Measurements from ENCODE around the gene ANKMY1.

Gene ANKMY1

GRCh38 chr2:240586198-240586918 is 28.6 kb upstream of the ANKMY1 start, which contains the start of gene CAPN10:
CAPN10 (plus strand) TSS chr2:240586734; CDS start chr2:240586912, 178 bp downstream.
- under 1% methylated on average over 88 of the region's 88 CpGs for whole genome bisulfite sequencing
- no peaks in the 10 kb centered on the region for H3K9me3 ChIP-seq (ENCODE audit: insufficient read depth, low read depth, low read length)
- H3K27ac ChIP-seq (ENCODE audit: low read depth, low read length): peak within 1 kb of the TSS; percentile 87
- peaks cover 13% of the 10 kb centered on the region for H3K4me1 ChIP-seq (ENCODE audit: insufficient read depth, low read length)
- peak within 1 kb of the TSS; percentile 94 for H3K9ac ChIP-seq (ENCODE audit: low read depth, low read length)
- H3K36me3 ChIP-seq (ENCODE audit: insufficient read depth, low read length): peaks cover 6% of the 10 kb centered on the region; the same call in 1 of the 2 replicates
- H3K27me3 ChIP-seq (ENCODE audit: insufficient read depth, low read length): no peaks in the 10 kb centered on the region
- peak within 1 kb of the TSS; percentile 100 for H3K4me3 ChIP-seq (ENCODE audit: low read length)

GRCh38 chr2:240585681-240586197 is 28.0 kb upstream of the ANKMY1 start:
- WGBS: 4% methylated on average over 20 of the region's 20 CpGs
- Histone ChIP-seq H3K27ac (ENCODE audit: low read depth, low read length) (peak overlapping the region; percentile 87), H3K4me1 (ENCODE audit: insufficient read depth, low read length) (peaks cover 13% of the 10 kb centered on the region), H3K4me3 (ENCODE audit: low read length) (peak overlapping the region; percentile 100), H3K9me3 (ENCODE audit: insufficient read depth, low read depth, low read length) (no peaks in the 10 kb centered on the region), H3K9ac (ENCODE audit: low read depth, low read length) (peak overlapping the region; percentile 94), H3K27me3 (ENCODE audit: insufficient read depth, low read length) (no peaks in the 10 kb centered on the region), H3K36me3 (ENCODE audit: insufficient read depth, low read length) (peaks cover 6% of the 10 kb centered on the region; the same call in 1 of the 2 replicates)

GRCh38 chr2:240585101-240585500 is 27.3 kb upstream of the ANKMY1 start:
- 93% methylated on average over 6 of the region's 6 CpGs for whole genome bisulfite sequencing
- Histone ChIP-seq H3K4me1 (ENCODE audit: insufficient read depth, low read length) (peaks cover 13% of the 10 kb centered on the region), H3K27me3 (ENCODE audit: insufficient read depth, low read length) (no peaks in the 10 kb centered on the region), H3K36me3 (ENCODE audit: insufficient read depth, low read length) (peaks cover 3% of the 10 kb centered on the region; the same call in 1 of the 2 replicates), H3K4me3 (ENCODE audit: low read length) (peak overlapping the region; percentile 100), H3K9ac (ENCODE audit: low read depth, low read length) (peak overlapping the region; percentile 94; the same call in 1 of the 2 replicates), H3K9me3 (ENCODE audit: insufficient read depth, low read depth, low read length) (no peaks in the 10 kb centered on the region), H3K27ac (ENCODE audit: low read depth, low read length) (no peak overlapping the region)

- 82% methylated on average over 4 of the region's 4 CpGs for WGBS
- H3K9ac ChIP-seq (ENCODE audit: low read depth, low read length): no peak overlapping the region
- no peaks in the 10 kb centered on the region for H3K9me3 ChIP-seq (ENCODE audit: insufficient read depth, low read depth, low read length)
- peak overlapping the region; percentile 100 for H3K4me3 ChIP-seq (ENCODE audit: low read length)
- H3K27me3 ChIP-seq (ENCODE audit: insufficient read depth, low read length): no peaks in the 10 kb centered on the region
- H3K27ac ChIP-seq (ENCODE audit: low read depth, low read length): no peak overlapping the region
- 0 out of 2 replicates have a peak, but pooled peaks cover 1% of the 10 kb centered on the region for H3K36me3 ChIP-seq (ENCODE audit: insufficient read depth, low read length)
- peaks cover 13% of the 10 kb centered on the region for H3K4me1 ChIP-seq (ENCODE audit: insufficient read depth, low read length)
Observed at GRCh38 chr2:240584486-240585031, 26.8 kb upstream of the ANKMY1 start.

- Histone ChIP-seq H3K9ac (ENCODE audit: low read depth, low read length) (no peak overlapping the region; the same call in 1 of the 2 replicates), H3K9me3 (ENCODE audit: insufficient read depth, low read depth, low read length) (no peaks in the 10 kb centered on the region), H3K4me1 (ENCODE audit: insufficient read depth, low read length) (peaks cover 13% of the 10 kb centered on the region), H3K4me3 (ENCODE audit: low read length) (no peak overlapping the region), H3K27me3 (ENCODE audit: insufficient read depth, low read length) (no peaks in the 10 kb centered on the region), H3K36me3 (ENCODE audit: insufficient read depth, low read length) (no peaks in the 10 kb centered on the region), H3K27ac (ENCODE audit: low read depth, low read length) (no peak overlapping the region)
- WGBS: 95% methylated on average over 4 of the region's 4 CpGs
Observed at GRCh38 chr2:240583774-240584173, 26.0 kb upstream of the ANKMY1 start.

GRCh38 chr2:240582781-240583180 is 25.0 kb upstream of the ANKMY1 start:
- Histone ChIP-seq H3K4me1 (ENCODE audit: insufficient read depth, low read length) (peaks cover 13% of the 10 kb centered on the region), H3K4me3 (ENCODE audit: low read length) (no peak overlapping the region), H3K9ac (ENCODE audit: low read depth, low read length) (no peak overlapping the region), H3K36me3 (ENCODE audit: insufficient read depth, low read length) (no peaks in the 10 kb centered on the region), H3K27ac (ENCODE audit: low read depth, low read length) (no peak overlapping the region), H3K9me3 (ENCODE audit: insufficient read depth, low read depth, low read length) (no peaks in the 10 kb centered on the region), H3K27me3 (ENCODE audit: insufficient read depth, low read length) (no peaks in the 10 kb centered on the region)
- WGBS: 87% methylated on average over 3 of the region's 3 CpGs

GRCh38 chr2:240581811-240582210 is 24.0 kb upstream of the ANKMY1 start:
- Histone ChIP-seq H3K9ac (ENCODE audit: low read depth, low read length) (no peak overlapping the region), H3K36me3 (ENCODE audit: insufficient read depth, low read length) (no peaks in the 10 kb centered on the region), H3K27me3 (ENCODE audit: insufficient read depth, low read length) (no peaks in the 10 kb centered on the region), H3K4me3 (ENCODE audit: low read length) (no peak overlapping the region), H3K4me1 (ENCODE audit: insufficient read depth, low read length) (peaks cover 9% of the 10 kb centered on the region), H3K9me3 (ENCODE audit: insufficient read depth, low read depth, low read length) (no peaks in the 10 kb centered on the region), H3K27ac (ENCODE audit: low read depth, low read length) (no peak overlapping the region)
- WGBS: 61% methylated on average over 5 of the region's 5 CpGs

- Histone ChIP-seq H3K4me3 (ENCODE audit: low read length) (no peak overlapping the region), H3K36me3 (ENCODE audit: insufficient read depth, low read length) (no peaks in the 10 kb centered on the region), H3K9me3 (ENCODE audit: insufficient read depth, low read depth, low read length) (no peaks in the 10 kb centered on the region), H3K27me3 (ENCODE audit: insufficient read depth, low read length) (no peaks in the 10 kb centered on the region), H3K27ac (ENCODE audit: low read depth, low read length) (no peak overlapping the region), H3K9ac (ENCODE audit: low read depth, low read length) (no peak overlapping the region), H3K4me1 (ENCODE audit: insufficient read depth, low read length) (peaks cover 7% of the 10 kb centered on the region)
- WGBS: 84% methylated on average over 27 of the region's 27 CpGs
Observed at GRCh38 chr2:240579771-240580614, 22.2 kb upstream of the ANKMY1 start.

GRCh38 chr2:240579071-240579762 is 21.4 kb upstream of the ANKMY1 start:
- no peak overlapping the region for H3K4me3 ChIP-seq (ENCODE audit: low read length)
- H3K9ac ChIP-seq (ENCODE audit: low read depth, low read length): no peak overlapping the region
- WGBS: 93% methylated on average over 12 of the region's 12 CpGs
- no peaks in the 10 kb centered on the region for H3K27me3 ChIP-seq (ENCODE audit: insufficient read depth, low read length)
- no peaks in the 10 kb centered on the region for H3K36me3 ChIP-seq (ENCODE audit: insufficient read depth, low read length)
- H3K9me3 ChIP-seq (ENCODE audit: insufficient read depth, low read depth, low read length): no peaks in the 10 kb centered on the region
- no peaks in the 10 kb centered on the region for H3K4me1 ChIP-seq (ENCODE audit: insufficient read depth, low read length)
- no peak overlapping the region for H3K27ac ChIP-seq (ENCODE audit: low read depth, low read length)

- no peak overlapping the region for H3K9ac ChIP-seq (ENCODE audit: low read depth, low read length)
- no peaks in the 10 kb centered on the region for H3K9me3 ChIP-seq (ENCODE audit: insufficient read depth, low read depth, low read length)
- H3K36me3 ChIP-seq (ENCODE audit: insufficient read depth, low read length): no peaks in the 10 kb centered on the region
- WGBS: 93% methylated on average over 8 of the region's 8 CpGs
- no peaks in the 10 kb centered on the region for H3K27me3 ChIP-seq (ENCODE audit: insufficient read depth, low read length)
- no peak overlapping the region for H3K27ac ChIP-seq (ENCODE audit: low read depth, low read length)
- no peaks in the 10 kb centered on the region for H3K4me1 ChIP-seq (ENCODE audit: insufficient read depth, low read length)
- no peak overlapping the region for H3K4me3 ChIP-seq (ENCODE audit: low read length)
Observed at GRCh38 chr2:240578488-240578887, 20.7 kb upstream of the ANKMY1 start.

All from HUES64 (cell line).